Airway epithelial cell (primary cell): Measurements from ENCODE around the gene STXBP2. TPM values are rescaled to one million over a fixed set of nuclear protein-coding genes. Genes with fewer than 3 reads are reported as not detected.

Experiments used
- total RNA-seq: library from RNA; depleted of rRNA; stranded (reverse); fragments of >200 nt; gene quantifications from 2 replicates; pipeline ENCODE4 v1.2.3, GENCODE V29; 2015

The STXBP2 gene
- total RNA-seq, result 38.1 and 50.0 TPM in 2 replicates

GRCh38 chr19:7636691-7637373, at the start of gene STXBP2:
Gene STXBP2 (plus strand): TSS chr19:7637110. CDS start chr19:7637150, 40 bp downstream.

GRCh38 chr19:7595466-7596133, 41.3 kb upstream of the STXBP2 start, which contains the start of gene CAMSAP3:
Gene CAMSAP3 (plus strand): TSS chr19:7595863. CDS start chr19:7596003, 140 bp downstream.

DNA sequence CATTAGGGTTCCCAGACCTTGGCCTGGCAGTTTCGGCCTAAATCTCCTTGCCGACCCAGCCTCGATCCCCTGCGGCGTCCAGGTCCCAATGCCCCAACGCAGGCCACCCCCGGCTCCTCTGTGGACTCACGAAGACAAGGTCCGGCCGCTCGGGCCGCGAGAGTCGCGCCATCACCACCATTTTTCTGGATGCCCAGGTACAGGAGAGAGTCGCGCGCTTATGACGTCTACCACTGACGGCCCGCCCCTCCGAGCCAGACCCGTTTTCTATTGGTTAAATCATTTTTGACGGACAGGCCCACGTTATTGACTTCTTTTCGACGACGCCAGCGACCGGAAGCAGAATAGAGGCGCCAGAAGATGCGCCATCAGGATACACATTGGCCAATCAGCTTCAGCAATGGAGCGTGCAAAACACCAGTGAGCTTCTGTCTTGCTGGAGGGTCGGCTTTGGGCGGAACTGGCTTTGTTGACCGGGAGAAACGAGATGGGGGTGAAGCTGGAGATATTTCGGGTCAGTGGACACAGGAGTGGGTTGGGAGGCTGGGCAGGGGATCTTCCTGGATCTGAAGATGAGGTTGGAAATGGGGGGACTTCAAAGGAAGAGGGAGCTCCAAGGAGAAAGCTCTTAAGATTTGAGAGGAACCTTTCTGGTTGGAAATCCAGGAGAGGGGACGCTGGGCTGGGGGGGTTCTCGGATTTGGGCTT, 7.4 kb upstream of the STXBP2 start, which contains the start of the genes PET100 and XAB2:
PET100 (plus strand) TSS at position 447 of the 708 bp plus-strand sequence; CDS start at position 488, 41 bp downstream.
XAB2 (minus strand) TSS at position 199 of the 708 bp plus-strand sequence; CDS start at position 181, 18 bp downstream.

DNA sequence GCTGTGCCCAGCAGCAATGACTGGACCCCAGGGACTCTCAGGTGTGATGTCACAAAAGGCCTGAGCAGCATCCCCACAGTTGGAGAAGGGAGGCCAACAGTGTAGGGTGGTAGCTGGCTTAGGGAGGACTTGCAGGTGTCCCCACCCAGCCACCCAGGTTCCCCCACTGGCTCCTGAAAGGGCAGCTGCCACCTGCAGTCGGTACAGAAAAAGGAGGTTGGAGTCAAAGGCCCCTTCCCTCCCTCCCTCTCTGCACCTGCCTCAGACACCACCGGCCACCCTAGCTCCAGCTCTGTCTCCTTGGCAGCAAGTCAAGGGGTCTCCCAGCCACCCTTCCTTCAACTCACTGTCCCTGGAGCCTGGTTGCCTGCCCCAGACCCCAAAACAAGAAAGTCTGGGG, 3.2 kb upstream of the STXBP2 start, which contains the start of gene PCP2:
PCP2 (minus strand) TSS at position 22 of the 400 bp plus-strand sequence. CDS start 262 bp downstream, outside the sequence.

GRCh38 chr19:7668842-7669241, 31.9 kb downstream of the STXBP2 start, which contains the start of gene RETN:
Gene RETN (plus strand): TSS chr19:7669049. CDS start chr19:7669327, 278 bp downstream.

DNA sequence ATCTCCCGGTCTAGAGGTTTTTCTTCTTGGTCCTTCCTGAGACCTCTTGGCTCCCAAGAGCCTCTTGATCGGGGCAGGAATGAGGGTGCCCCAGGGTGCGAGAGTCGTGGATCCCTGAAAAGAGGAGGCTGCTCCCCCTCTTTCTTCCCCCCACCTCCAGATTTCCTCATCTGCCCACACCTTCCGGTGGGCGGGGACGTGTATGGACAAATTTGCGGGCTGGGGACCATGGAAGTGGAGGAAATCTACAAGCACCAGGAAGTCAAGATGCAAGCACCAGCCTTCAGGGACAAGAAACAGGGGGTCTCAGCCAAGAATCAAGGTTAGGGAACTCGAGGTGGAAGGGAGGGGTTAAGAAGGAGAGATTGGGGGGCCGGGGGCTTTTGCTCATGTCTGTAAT, 39.9 kb downstream of the STXBP2 start, which contains the start of gene MCEMP1:
MCEMP1 (plus strand) TSS at position 237 of the 400 bp plus-strand sequence; CDS start at position 268, 31 bp downstream.

DNA sequence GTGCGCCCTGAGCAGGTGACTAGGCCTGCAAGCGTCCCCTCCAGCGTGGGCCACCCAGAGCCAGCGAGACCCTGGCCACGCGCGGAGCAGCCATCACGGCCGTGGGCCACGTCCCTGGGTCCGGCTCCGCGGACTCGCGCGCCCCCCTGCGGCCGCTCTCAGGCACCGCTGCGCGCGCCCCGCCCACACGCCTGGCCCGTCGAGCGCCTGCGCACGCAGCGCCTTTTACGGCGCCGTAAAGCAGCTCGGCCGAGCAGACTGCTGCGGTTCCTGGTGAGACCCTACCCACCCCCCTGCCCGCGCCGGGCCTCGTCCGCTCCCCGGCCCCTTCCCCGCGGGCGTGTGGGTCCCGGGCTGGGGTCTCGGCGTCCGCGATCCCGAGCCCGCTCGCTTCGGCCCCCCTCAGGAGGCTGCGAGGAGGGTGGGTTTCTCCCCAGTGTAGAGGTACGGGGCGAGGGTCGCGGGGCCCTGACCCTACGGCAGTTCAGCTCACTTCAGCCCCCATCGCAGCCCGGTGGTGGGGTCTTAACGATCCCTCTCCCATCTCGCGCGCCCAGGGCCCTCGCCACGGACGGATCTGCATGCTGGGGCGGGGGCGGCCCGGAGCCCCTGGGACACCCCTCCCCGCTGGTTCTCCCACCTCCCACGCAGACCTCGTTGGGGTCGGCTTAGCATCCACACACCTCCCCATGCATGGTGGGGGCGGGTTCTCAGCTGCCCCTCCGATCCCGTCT, 43.9 kb downstream of the STXBP2 start, which contains the start of gene TRAPPC5:
TRAPPC5 (plus strand) TSS at position 228 of the 734 bp plus-strand sequence. CDS start 1,421 bp downstream, outside the sequence.

Other genes with a start within 250 kb of the STXBP2 start
- 3.9 and 4.5 TPM in 2 replicates for gene PEX11G, start 148.1 kb upstream of the STXBP2 start, total RNA-seq
- 26.9 and 30.2 TPM in 2 replicates for gene ZNF358, start 121.0 kb upstream of the STXBP2 start, total RNA-seq
- 2.7 and 3.2 TPM in 2 replicates for gene MCOLN1, start 114.5 kb upstream of the STXBP2 start, total RNA-seq
- gene PNPLA6, start 101.4 kb upstream of the STXBP2 start, total RNA-seq, result 74.9 and 77.3 TPM in 2 replicates
- gene CAMSAP3, start 41.2 kb upstream of the STXBP2 start, total RNA-seq, result 11.0 and 12.6 TPM in 2 replicates
- 34.7 and 37.8 TPM in 2 replicates for gene XAB2, start 7.6 kb upstream of the STXBP2 start, total RNA-seq
- 25.8 and 36.3 TPM in 2 replicates for gene PET100, start 7.3 kb upstream of the STXBP2 start, total RNA-seq
- gene PCP2, start 3.4 kb upstream of the STXBP2 start, total RNA-seq, result not detected in 2 replicates
- gene RETN, start 31.9 kb downstream of the STXBP2 start, total RNA-seq, result not detected in 2 replicates
- not detected in 2 replicates for gene MCEMP1, start 40.0 kb downstream of the STXBP2 start, total RNA-seq
- gene TRAPPC5, start 43.7 kb downstream of the STXBP2 start, total RNA-seq, result 115 and 131 TPM in 2 replicates
- gene FCER2, start 65.0 kb downstream of the STXBP2 start, total RNA-seq, result not detected in 2 replicates
- not detected in 2 replicates for gene CLEC4G, start 95.0 kb downstream of the STXBP2 start, total RNA-seq
- not detected in 2 replicates for gene CD209, start 110.4 kb downstream of the STXBP2 start, total RNA-seq
- not detected in 2 replicates for gene CLEC4M, start 126.1 kb downstream of the STXBP2 start, total RNA-seq
- 14.8 and 16.4 TPM in 2 replicates for gene EVI5L, start 193.1 kb downstream of the STXBP2 start, total RNA-seq
- gene PRR36, start 237.3 kb downstream of the STXBP2 start, total RNA-seq, result 0.07 TPM in 1 of 2 replicates, not detected in the other